GM19452 (cell line): ENCODE data around the gene TRPM4.
"Not testable (repeated sequence)": the region's sequence is repeated elsewhere in the genome, so short reads cannot be mapped to it uniquely, and the experiment has no call there.

Experiments used
- ATAC-seq: cut with Tn5 transposase; IDR thresholded peaks from one replicate; pipeline ENCODE4 v1.9.1; 2021; ENCODE audit not compliant: unreplicated experiment

Gene TRPM4

DNA sequence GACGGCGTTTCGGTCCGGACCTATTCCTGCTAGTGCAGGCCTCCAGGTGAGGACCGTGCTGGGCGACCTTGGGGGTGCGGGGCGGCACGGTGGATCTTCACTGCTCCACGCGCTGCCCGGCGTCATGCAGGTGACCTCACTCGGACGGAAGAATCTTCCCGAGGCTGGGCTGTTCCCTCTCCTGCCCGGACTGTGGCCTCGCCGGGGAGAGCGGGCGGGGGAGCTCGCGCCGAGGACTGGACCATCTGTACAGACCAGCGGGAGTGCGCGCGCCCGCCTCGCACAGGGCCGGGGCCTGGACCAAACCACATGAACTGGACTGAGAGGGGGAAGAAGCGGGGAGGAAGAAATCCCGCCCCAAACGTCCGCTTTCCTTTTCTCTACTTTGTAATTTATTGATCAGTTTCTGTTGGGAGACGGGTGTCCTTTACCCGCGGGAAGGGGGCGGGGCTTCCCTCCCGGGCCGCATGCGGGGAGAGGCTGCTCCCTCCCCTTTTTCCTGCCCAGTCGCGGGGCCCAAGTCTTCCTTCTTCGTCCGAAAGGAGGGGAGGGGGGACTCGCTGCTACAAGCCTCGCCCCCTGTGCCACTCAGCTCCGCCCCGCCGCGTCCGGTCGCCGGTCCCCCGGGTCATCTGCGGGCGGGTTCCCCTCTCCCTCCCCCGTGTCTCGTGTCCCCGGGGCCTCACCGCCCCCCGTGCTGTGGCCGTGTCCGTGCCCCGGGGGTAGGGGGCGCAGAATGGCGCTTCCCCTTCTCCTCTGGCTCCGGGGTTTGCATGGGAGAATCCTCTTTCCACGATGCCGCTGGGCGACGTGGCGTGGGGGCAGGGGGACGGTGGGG is 7.3 kb upstream of the TRPM4 start:
- no peak for ATAC-seq

- ATAC-seq = no peak
Observed at GRCh38 chr19:49150944-49151243, 6.7 kb upstream of the TRPM4 start.

DNA sequence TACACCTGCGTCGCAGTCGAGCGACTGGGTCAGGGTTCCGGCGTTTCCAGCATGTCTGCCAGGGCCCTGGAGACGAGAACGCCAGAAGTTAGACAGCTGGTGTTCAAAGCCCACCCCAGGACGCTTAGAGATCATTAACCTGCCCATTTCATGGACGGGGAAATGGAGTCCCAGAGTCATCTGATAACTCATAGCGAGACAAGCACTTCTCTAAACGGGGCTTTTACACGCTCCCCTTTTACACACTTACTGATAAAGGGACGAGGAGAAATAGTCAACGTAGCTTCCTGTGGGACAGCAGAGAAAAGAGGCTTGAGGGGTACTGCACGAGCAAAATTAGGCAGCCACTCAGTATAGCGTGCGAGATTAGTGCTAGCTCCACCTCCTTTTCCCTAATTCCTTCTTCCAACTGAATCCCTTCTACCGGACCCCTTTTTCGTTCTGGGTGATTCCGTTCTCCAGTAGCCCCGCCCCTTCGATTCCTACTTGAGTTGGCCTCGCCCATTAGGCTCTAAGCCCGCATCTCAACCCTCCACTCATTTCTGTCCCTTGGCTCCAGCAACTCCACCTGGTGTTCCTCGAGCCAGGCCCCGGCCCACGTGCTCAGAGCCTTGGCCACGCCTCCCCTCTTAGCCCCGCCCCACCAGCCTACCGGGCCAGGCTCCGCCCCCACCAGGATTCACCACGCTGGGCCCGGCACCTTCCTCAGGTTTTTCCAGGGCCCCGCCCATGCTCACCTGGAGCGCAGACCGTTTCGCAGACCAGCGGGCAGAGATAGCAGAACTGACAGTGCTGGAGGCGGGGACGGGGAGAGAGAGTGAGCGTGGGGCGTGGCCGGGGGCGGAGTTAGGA is 6.1 kb upstream of the TRPM4 start:
- no peak for ATAC-seq

- ATAC-seq = no peak
Observed at GRCh38 chr19:49152119-49152550, 5.5 kb upstream of the TRPM4 start.

- ATAC-seq = no peak
Observed at GRCh38 chr19:49153167-49153809, 4.3 kb upstream of the TRPM4 start.

GRCh38 chr19:49154279-49154678 is 3.3 kb upstream of the TRPM4 start:
- ATAC-seq = no peak

DNA sequence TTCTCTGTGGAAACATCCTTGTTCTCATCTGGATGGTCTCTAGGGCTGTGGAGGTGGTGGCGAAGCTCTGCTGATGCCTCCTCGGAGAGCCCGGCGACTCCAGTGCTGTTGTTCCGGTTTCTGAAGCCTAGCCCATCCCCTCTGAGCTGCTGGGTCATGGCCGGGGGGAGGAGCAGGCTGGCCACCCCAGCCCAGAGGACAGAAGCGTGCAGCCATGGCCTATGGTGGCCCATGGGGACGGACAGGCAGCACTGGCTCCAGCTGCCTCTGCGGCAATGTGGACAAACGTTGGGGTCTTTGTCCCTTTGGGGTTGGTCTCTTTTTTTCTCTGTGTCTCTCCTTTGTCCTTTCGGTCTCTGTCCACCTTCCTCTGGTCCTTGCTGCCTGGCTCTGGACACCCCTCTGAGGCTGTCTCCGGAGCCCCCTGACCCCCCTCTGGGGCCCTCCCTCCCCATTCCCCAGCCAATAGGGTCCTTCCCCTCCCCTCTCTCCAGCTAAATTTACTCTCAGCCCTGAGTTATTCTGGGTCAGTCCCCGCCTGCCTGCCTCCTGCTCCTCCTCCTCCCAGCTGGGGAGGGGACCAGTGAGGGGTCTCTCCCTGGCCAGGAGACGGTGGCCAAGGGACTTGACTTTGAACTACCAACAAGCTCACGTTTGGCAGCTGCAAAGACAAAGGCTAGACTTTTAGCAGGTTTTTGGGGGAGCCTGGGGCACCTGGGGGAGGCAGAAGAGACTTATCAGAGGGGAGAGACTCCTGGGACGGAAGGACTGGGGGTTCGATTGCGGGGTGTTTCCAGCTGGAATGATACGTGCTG is 2.4 kb upstream of the TRPM4 start, which contains the start of gene HRC:
Gene HRC, minus strand, starts transcription at position 392 of the 815 bp plus-strand sequence. Its CDS starts 159 bp downstream, at position 233.
- ATAC-seq = no peak

- no peak for ATAC-seq
Observed at GRCh38 chr19:49155820-49156346, 1.7 kb upstream of the TRPM4 start.

GRCh38 chr19:49160450-49161189 is 3.0 kb downstream of the TRPM4 start:
- ATAC-seq = no peak

- ATAC-seq = no peak
Observed at GRCh38 chr19:49161987-49162386, 4.4 kb downstream of the TRPM4 start.

- no peak for ATAC-seq
Observed at GRCh38 chr19:49165111-49165750, 7.6 kb downstream of the TRPM4 start.

DNA sequence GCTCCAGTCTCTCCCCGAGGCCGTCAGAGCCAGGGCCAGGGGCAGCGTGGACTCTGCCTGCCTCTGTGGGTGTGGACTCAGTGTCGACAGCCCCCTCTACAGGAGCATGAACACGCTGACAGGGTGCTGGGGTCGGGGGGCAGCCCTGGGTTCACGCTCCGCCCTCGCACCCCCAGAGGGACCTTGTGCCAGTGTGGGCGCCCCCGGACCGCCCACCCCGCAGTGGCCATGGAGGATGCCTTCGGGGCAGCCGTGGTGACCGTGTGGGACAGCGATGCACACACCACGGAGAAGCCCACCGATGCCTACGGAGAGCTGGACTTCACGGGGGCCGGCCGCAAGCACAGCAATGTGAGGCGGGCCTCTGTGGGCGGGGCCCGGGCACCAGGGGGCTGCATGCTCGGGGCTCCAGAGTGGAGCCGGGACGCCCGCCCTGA is 8.3 kb downstream of the TRPM4 start:
- ATAC-seq = no peak

GRCh38 chr19:49167857-49168409 is 10.3 kb downstream of the TRPM4 start:
- no peak for ATAC-seq

- ATAC-seq = no peak
Observed at GRCh38 chr19:49168421-49168820, 10.8 kb downstream of the TRPM4 start.

DNA sequence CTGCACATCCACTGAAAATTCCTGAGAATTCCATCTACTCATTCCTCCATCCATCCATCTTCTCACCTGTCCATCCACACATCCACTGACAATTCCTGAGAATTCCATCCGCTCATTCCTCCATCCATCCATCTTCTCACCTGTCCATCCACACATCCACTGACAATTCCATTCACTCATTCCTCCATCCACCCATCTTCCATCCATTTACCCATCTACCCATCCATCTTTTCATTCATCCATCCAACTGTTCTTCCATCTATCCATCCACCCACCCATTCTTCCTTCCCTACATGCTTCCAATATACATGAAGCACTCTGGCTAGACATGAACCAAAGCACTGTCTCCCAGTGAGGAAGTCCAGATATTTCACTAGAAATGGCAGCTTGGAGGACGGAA is 15.6 kb downstream of the TRPM4 start:
- ATAC-seq = no peak

DNA sequence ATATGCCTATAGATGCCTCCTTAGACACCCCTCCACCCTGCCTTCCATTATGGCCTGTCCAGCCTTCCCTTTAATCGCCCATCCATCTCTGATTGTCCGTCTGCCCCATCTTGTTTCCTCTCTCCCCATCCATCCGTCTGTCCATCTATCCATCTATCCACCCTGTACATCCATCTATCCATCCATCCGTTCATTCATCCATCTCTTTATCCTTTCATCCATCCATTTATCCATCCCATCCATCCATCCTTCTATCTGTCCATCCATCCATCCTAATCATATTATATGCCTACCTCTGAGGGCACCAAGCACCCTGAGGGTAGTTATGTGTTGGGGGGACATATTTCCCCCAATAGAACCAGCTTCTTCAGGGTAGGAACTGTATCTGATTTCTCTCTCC is 23.1 kb downstream of the TRPM4 start:
- ATAC-seq = no peak

GRCh38 chr19:49182010-49182847 is 24.6 kb downstream of the TRPM4 start:
- ATAC-seq = not testable (repeated sequence)

DNA sequence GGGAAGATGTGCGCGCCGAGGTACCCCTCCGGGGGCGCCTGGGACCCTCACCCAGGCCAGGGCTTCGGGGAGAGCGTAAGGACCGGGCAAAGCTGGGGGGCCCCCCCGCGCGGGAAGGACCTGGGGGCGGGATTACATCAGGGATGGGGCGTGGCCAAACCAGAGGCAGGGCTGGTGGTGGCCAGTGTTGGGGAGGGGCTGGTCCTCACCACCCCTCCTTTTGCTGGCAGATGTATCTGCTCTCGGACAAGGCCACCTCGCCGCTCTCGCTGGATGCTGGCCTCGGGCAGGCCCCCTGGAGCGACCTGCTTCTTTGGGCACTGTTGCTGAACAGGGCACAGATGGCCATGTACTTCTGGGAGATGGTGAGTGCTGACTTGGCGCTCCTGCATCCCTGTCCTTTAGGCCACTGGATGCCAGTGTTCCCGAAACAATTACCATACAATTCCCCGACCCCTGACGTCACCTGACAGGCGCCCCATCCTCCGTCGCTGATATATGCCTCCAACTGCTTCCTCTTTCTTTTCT is 25.3 kb downstream of the TRPM4 start:
- no peak for ATAC-seq
